Liver (tissue), 3 donors: ENCODE measurements around the gene RXRG.

Experiments used
- CTCF ChIP-seq: fragments of 150-350 bp; IDR thresholded peaks from 2 replicates; pipeline ENCODE4 v1.5.1; 2017; ENCODE audit warnings: improper control_type of control experiment, low read depth, low read length; ENCODE audit not compliant: missing input control
- JUND ChIP-seq, 2 donors: IDR thresholded peaks; 2 replicates each; pipeline ENCODE4 v1.6.1; 2016; ENCODE audit warnings: antibody characterized with exemption in 2 of 2
- MAX ChIP-seq: IDR thresholded peaks from 2 replicates; pipeline ENCODE4 v1.6.1; 2016; ENCODE audit warnings: antibody characterized with exemption
- RAD21 ChIP-seq, 2 donors: IDR thresholded peaks; 2 replicates each; pipeline ENCODE4 v1.6.1; 2016; ENCODE audit warnings: antibody characterized with exemption in 2 of 2, mild to moderate bottlenecking in 2 of 2
- TAF1 ChIP-seq: conservative IDR thresholded peaks from 2 replicates; pipeline ENCODE4 v1.6.1; 2016; ENCODE audit warnings: antibody characterized with exemption, mild to moderate bottlenecking
- donor health status: healthy.
- donor health status: healthy.

GRCh38 chr1:165444897-165445370, at the start of gene RXRG:
- TF ChIP-seq JUND (IDR thresholded peaks at IDR 0.05) = no peak
- TF ChIP-seq TAF1 = no peak
- TF ChIP-seq CTCF = no peak
- TF ChIP-seq RAD21 (IDR thresholded peaks at IDR 0.05) = no peak
- no peak for TF ChIP-seq MAX
